ENCODE measurements around the gene PCED1B. TPM values are rescaled to one million over a fixed set of nuclear protein-coding genes. Genes with fewer than 3 reads are reported as not detected.

PCED1B gene
- total RNA-seq, 1 donor from 2014 or later, result 9.5 TPM

DNA sequence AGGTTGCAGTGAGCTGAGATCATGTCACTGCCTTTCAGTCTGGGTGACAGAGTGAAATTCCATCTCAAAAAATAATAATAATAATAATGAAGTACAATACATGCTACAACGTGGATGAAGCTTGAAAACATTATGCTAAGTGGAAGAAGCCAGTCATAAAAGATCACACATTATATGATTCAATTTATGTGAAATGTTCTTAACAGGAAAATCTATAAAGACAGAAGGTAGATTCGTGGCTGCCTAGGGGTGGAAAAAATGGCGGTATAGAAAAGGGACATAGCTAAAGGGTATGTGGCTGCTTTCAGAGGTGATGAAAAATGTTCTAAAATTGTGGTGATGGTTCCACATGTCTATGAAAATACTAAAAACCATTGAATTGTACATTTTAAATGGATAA, 41.3 kb downstream of the PCED1B start:
- no peak for DNase-seq (ENCODE audit: low spot score)

GRCh38 chr12:47121146-47121545, 41.7 kb downstream of the PCED1B start:
- DNase-seq (ENCODE audit: low spot score), result no peak

- DNase-seq (ENCODE audit: low spot score), result no peak
These were observed 43.2 kb downstream of the PCED1B start for GRCh38 chr12:47122602-47123001.

- DNase-seq (ENCODE audit: low spot score), result no peak
These were observed 44.3 kb downstream of the PCED1B start for GRCh38 chr12:47123730-47124129.

- no peak for DNase-seq (ENCODE audit: low spot score)
These were observed 45.0 kb downstream of the PCED1B start for GRCh38 chr12:47124451-47124850.

DNA sequence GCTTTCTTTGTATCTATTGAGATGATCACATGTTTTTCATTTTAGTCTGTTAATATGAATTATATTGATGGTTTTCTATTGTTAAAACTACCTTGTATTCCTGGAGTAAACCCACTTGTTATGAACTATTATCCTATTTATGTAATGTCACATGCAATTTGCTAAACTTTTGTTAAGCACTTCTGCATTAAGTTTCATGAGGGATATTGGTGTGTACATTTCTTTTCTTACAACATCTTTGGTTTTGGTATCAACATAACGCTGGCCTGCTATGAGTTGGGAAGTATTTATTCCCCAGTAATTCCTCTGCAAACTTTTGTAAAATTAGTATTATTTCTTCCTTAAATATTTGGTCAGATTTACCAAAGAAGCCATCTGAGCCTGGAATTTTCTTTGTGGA, 46.8 kb downstream of the PCED1B start:
- no peak for DNase-seq (ENCODE audit: low spot score)

GRCh38 chr12:47131011-47131410, 51.6 kb downstream of the PCED1B start:
- DNase-seq (ENCODE audit: low spot score), result no peak

DNA sequence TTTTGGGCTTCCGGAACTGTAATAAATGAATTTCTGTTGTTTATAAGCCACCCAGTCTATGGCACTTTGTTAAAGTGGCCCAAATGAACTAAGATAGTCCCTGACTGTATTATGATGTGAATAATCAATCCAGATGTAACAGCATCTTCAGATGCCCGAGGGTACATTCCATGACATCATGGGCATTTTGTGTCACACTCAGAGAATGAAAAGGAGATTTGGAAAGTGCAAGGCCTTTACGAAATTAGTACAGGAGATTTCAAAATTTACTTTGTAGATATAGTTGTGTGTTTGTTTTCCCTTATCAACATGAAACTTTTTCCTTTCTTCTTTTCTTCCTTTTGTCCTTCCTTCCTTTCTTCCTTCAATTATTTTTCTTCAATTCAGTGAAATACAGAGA, 54.6 kb downstream of the PCED1B start:
- no peak for DNase-seq (ENCODE audit: low spot score)

DNA sequence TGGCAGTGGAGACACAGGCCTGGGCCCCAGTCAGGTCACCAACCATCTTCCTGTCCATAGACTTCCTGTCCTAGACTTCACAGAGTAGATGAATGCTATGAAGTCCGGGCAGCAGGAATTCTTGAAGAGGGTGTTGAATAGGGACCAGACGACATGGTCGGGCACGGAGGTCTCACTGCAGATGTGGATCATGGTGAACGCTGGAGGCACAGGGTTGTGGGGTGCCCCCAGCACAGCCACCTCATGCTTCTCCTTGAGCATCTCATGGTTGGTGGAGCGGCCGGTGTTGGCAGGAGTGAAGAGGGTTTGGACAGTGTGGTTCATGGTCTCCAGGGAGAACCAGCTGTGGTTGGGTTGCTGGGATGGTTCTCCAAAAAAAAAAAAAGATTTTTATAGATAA, 56.2 kb downstream of the PCED1B start:
- DNase-seq (ENCODE audit: low spot score), result no peak

DNA sequence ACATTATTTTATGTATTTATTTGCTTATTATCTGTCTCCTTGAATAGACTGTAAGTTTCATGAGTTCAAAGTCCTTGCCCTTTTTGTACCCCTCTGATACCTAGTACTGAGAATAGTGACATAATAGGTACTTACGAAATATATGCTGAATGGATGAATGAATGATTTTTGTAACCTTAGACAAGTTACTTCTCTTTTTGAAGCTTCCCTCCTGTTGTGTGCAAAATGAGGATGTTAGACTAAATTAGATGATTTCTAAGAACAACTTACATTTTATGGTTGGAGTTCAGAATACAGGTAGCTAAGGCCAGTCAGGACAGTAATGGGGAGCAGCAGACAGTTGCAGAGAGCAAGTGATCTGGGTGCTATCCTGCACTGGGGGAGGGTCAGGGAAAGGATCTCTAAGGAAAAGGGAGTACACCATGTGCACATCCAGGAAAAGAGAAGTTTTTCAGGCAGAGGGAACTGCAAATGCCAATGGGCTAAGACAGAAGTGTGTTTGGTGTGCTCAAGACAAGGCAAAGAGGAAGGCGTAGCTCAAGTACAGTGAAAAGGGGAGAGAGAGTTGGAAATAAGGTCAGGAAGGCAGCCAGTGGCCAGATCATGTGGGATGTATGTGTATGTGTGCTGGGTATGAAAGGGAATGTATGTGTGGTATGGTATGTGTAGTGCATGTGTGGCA, 59.7 kb downstream of the PCED1B start:
- no peak for DNase-seq (ENCODE audit: low spot score)

- no peak for DNase-seq (ENCODE audit: low spot score)
These were observed 62.0 kb downstream of the PCED1B start for GRCh38 chr12:47141459-47141858.

GRCh38 chr12:47144769-47145168, 65.3 kb downstream of the PCED1B start:
- DNase-seq (ENCODE audit: low spot score), result no peak

DNA sequence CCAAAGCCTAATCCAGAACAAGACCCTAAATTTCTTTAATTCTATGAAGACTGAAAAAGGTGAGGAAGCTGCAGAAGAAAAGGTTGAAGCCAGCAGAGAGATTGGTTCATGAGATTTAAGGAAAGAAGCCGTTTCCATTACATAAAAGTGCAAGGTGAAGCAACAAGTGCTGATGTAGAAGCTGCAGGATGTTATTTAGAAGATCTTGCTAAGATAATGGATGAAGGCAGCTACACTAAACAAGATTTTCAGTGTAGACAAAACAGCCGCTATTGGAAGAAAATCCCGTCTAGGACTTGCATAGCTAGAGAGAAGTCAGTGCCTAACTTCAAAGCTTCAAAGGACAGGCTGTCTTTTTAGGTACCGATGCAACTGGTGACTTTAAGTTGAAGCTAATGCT, 65.8 kb downstream of the PCED1B start:
- no peak for DNase-seq (ENCODE audit: low spot score)

- no peak for DNase-seq (ENCODE audit: low spot score)
These were observed 68.3 kb downstream of the PCED1B start for GRCh38 chr12:47147739-47148138.

DNA sequence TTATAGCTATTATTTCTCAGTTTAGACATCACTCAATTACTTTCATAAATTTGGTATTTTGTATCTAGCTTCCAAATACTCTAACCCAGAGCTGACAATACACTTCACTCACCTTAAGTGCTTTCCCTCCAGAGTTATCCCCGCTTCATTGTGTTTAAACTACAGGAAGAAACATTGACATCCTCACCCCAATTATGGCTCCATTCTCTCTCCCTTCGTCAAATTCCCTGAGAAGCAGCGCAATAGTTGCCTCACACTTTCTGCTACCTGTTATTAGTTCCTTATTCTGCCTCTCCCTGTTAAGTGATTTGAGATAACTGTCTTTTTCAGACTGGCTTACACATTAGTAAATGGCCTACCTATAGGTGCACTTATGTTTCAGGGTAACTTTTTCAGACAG, 69.7 kb downstream of the PCED1B start:
- no peak for DNase-seq (ENCODE audit: low spot score)

- no peak for DNase-seq (ENCODE audit: low spot score)
These were observed 72.7 kb downstream of the PCED1B start for GRCh38 chr12:47152095-47152494.

DNA sequence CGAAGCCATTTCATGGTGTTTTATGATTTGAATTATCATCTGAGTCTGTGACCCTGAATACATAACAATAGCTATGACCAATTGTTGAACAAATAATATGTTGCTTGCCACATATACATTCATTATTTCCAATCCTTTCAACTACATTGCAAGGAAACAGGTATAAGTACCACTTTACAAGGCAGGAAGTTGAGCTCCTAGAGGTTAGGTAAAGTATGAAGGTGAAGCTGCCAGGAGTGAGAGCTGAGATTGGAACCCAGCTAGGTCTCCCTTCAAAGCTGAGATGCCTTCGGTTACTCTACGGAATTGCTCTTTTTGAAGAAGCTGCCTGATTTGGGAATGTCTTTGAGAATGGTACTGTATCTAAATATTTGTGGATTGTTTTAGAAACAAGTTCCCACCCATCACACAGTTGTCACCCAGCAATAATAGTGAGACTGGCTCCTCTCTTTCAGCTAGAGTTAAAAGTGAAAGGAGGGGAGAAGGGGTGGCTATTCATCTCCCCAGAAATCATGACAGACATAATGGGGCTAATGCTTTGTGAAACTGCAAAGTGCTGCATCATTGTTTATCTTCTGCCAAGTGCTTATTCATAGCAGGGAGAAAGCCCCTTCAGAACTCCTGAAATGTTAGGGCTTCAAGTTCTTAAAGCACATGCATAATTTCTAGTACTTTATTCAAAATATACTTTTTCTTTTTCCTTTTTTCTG, 76.2 kb downstream of the PCED1B start:
- no peak for DNase-seq (ENCODE audit: low spot score)

- DNase-seq (ENCODE audit: low spot score), result no peak
These were observed 76.8 kb downstream of the PCED1B start for GRCh38 chr12:47156167-47156736.

- DNase-seq (ENCODE audit: low spot score), result no peak
These were observed 79.4 kb downstream of the PCED1B start for GRCh38 chr12:47158792-47159191.

DNA sequence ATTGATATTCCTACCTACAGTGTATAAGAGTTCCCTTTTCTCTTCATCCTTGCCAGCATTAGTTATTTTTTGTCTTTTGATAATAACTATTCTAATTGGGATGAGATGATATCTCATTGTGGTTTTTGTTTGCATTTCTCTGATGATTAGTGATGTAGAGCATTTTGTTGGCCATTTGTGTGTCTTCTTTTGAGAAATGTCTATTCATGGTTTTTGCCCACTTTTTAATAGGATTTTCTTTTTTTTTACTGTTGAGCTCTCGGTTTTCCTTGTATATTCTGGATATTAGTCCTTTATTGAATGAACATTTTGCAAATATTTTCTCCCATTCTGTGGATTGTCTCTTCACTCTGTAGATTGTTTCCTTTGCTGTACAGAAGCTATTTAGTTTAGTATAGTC, 79.9 kb downstream of the PCED1B start:
- DNase-seq (ENCODE audit: low spot score), result no peak

DNA sequence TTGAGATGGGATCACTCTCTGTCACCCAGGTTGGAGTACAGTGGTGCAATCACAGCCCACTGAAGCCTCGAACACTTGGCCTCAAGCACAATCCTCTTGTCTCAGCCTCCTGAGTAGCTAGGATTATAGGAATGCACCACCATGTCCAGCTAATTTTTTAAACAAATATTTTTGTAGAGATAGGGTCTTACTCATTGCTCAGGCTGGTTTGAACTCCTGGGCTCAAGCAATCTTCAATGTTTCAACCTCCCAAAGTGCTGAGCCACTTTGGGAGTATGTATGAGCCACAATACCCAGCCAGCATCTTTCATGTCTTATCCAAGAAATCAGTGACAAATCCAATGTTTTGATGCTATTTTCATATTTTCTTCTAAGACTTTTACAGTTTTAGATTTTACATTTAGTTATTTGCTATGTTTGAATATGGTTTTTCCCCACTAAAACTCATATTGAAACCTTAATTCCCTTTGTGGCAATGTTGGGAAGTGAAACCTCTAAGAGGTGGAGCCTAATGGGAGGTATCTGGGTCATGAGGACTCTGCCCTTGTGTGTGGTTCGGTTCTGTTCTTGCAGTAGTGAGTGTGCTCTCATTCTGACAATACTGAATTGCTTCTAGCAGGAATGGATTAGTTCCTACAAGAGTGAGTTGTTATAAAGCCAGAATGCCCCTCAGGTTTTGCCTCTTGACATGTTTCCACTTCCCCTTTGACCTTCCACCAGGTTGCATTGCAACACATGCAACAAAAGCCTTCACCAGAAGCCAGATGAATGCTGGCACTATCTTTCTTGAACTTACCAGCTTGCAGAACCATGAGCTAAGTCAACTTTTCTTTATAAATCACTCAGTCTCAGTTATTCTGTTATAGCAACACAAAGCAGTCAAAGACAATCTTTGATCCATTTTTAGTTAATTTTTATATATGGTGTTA, 81.2 kb downstream of the PCED1B start:
- no peak for DNase-seq (ENCODE audit: low spot score)

- DNase-seq (ENCODE audit: low spot score), result no peak
These were observed 84.7 kb downstream of the PCED1B start for GRCh38 chr12:47164116-47164515.
